NT2/D1 (cell line): ENCODE measurements around the gene TRIM10.

Source experiments
- DNase-seq: peaks from one replicate; pipeline ENCODE4 v3.0.0-alpha.2; 2011; ENCODE audit warnings: low read depth, low spot score
- H3K27me3 ChIP-seq: 2 replicates; pipeline ENCODE4 v1.6.0; 2011; ENCODE audit warnings: mild to moderate bottlenecking; ENCODE audit not compliant: insufficient read length, insufficient read depth
- H3K36me3 ChIP-seq: 2 replicates; pipeline ENCODE4 v1.6.1; 2011; ENCODE audit warnings: mild to moderate bottlenecking, low read length, mixed read lengths; ENCODE audit not compliant: insufficient read depth, insufficient read length
- H3K4me1 ChIP-seq: 2 replicates; pipeline ENCODE4 v1.5.1; 2011; ENCODE audit not compliant: insufficient read depth, insufficient read length
- H3K4me3 ChIP-seq: 2 replicates; pipeline ENCODE4 v1.5.1; 2011; ENCODE audit warnings: low read depth; ENCODE audit not compliant: insufficient read length
- H3K9ac ChIP-seq: 2 replicates; pipeline ENCODE4 v1.6.0; 2011; ENCODE audit warnings: low read depth; ENCODE audit not compliant: insufficient read length
- H3K9me3 ChIP-seq: 2 replicates; pipeline ENCODE4 v1.5.1; 2011; ENCODE audit warnings: mild to moderate bottlenecking, low read length; ENCODE audit not compliant: insufficient read depth
- SUZ12 ChIP-seq: IDR thresholded peaks from 2 replicates; pipeline ENCODE4 v1.6.1; 2011; ENCODE audit not compliant: insufficient read length, insufficient read depth; ENCODE audit errors: extremely low read depth
- YY1 ChIP-seq: IDR thresholded peaks from 2 replicates; pipeline ENCODE4 v1.6.1; 2011; ENCODE audit not compliant: insufficient read length, insufficient read depth
- ZNF274 ChIP-seq: IDR thresholded peaks from 2 replicates; pipeline ENCODE4 v1.6.1; 2011; ENCODE audit warnings: mild to moderate bottlenecking, low read depth, low read length

The TRIM10 gene

DNA sequence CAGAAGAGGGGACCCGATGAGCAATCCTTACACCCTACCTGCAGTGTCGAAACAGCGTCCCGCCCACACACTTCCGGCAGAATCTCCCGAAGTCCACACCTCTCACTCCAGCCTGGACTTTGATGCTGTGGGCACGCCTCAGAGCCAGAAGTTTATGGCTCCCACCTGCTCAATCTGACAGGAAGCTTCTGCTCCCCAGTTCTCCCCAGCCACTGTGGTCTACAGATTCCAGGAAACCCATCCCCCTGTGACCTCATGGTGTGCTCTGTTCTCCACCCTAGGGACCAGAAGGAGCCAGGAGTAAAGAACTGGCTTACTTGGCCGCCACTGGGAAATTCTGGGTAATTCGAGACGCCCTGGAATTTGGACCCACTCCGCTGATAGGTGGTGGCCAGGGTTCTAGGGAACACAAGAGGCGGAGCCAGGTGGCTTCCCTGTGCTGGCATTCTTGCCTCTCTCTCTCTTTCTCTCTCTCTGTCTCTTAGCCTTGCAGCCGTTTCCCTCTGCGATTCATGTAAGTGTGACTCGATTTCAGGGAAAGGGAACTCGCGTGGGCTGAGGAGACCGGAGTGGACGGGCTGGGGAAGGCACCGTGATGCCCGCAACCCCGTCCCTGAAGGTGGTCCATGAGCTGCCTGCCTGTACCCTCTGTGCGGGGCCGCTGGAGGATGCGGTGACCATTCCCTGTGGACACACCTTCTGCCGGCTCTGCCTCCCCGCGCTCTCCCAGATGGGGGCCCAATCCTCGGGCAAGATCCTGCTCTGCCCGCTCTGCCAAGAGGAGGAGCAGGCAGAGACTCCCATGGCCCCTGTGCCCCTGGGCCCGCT is 2.3 kb upstream of the TRIM10 start, which contains the start of gene TRIM15:
TSS of gene TRIM15 (plus strand) at position 457 of the 828 bp plus-strand sequence. CDS start at position 596, 139 bp downstream.
- Histone ChIP-seq H3K9me3 (no peaks in the 10 kb centered on the region), H3K36me3 (no peaks in the 10 kb centered on the region), H3K27me3 (no peaks in the 10 kb centered on the region), H3K4me1 (peaks cover 5% of the 10 kb centered on the region), H3K9ac (no peak within 1 kb of the TSS), H3K4me3 (no peak within 1 kb of the TSS)
- no peak for DNase-seq
- TF ChIP-seq SUZ12 (no peak), ZNF274 (no peak), YY1 (no peak)

DNA sequence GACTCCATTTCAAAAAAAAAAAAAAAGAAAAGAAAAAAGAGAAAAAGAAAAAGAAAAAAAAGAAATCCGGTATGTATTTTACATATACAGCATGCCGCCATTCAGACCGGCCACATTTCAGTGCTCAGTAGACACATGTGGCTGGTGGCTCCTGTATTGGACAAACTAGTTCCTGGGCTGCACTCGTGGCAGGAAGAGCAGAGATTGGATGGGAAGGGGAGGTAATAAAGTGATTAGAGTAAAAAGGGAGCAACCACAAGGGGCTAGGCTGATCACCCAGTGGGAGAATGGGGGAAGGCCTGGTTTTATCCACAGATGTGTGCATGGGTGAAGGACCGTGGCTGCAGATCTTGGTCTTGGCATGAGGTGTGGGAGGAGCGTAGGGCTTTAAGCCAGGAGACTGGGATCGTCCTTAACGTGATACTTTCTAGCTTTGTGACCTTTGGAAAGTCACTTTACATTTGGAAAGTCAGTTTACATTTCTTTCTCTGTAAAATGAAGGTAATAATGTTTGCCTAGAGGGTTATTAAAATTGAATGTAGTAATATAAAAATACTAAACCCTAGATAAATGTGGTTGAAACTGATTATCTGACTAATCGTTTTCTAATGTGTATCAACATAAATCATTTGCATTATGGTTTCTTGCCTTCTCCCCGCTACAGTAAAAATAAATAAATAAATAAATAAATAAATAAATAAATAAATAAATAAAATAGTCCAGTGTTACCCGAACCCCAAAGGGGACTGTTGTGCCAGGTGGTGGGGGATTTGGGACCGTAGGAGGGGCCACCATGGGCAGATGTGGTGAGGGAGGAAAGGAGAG is 1.5 kb upstream of the TRIM10 start:
- no peak for DNase-seq
- Histone ChIP-seq H3K9ac (no peak overlapping the region), H3K9me3 (no peaks in the 10 kb centered on the region), H3K27me3 (no peaks in the 10 kb centered on the region), H3K4me3 (no peak overlapping the region), H3K4me1 (peaks cover 5% of the 10 kb centered on the region), H3K36me3 (no peaks in the 10 kb centered on the region)
- TF ChIP-seq ZNF274 = no peak
- TF ChIP-seq SUZ12 = no peak
- no peak for TF ChIP-seq YY1

DNA sequence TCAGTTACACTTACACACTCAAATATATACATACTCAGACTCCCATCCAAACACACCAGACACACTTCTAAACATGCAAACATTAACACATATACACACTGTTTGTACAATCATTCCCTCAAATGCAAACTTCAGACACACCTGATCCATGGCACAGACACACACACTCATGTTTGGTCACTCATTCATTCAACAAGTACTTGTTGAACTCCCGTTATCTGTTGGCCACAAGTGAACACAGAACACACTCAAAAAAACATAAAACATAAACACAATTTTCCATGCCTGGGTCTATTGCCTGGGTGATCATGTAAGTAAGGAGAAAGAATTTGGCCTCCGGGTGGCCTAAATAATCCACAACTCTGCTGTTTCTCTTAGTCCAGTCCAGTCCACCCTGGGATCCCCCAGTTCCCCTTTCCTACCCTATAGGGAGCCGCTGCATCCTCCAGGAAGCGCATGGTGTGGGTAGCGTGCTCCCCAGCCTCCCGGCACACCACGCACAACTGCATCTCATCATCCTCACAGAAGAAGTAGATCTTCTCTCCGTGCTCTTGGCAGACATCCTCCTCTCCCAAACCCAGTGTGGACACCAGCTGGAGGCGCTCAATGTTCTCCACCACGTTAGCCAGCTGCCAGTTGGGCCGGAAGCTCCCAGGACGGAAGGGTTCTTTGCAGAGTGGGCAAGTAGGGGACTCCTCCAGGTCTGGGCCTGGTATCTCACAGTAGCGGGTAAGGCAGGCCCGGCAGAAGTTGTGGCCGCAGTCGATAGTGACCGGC is 815 bp downstream of the TRIM10 start:
- DNase-seq = no peak
- Histone ChIP-seq H3K4me3 (no peak overlapping the region), H3K4me1 (peaks cover 5% of the 10 kb centered on the region)

DNA sequence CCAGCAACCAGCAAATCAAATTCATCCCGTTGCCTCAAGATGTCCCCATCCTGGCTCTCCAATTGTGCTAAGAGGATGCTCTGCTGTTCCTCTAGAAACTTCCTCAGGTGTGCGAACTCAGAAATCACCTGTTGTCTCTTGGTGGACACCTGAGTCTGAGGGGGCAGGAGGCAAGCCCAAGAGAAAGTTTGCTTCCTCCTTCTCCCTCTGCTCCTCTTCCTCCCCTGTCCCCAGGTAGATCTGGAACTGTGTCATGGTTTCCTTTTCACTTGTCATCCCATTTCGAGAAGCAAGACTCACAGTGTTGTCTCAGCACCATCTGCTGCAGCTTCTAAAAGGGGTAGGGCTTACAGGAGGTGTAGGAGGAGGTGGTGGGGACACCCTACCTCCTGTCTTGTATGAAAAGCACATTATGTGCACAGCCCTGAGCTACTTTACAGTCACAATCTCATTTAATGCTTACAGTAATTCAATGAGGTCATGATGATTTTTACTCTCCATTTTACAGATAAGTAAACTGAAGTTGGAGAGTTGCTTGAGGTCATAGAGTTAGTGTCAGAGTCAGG is 2.5 kb downstream of the TRIM10 start:
- no peak overlapping the region for H3K4me3 ChIP-seq
- H3K27me3 ChIP-seq = no peaks in the 10 kb centered on the region
- peaks cover 5% of the 10 kb centered on the region for H3K4me1 ChIP-seq
- no peak for DNase-seq
- TF ChIP-seq ZNF274 (no peak), SUZ12 (no peak)
- no peak overlapping the region for H3K9ac ChIP-seq
- H3K9me3 ChIP-seq = no peaks in the 10 kb centered on the region
- H3K36me3 ChIP-seq = no peaks in the 10 kb centered on the region

More for the DNA sequence above, 815 bp downstream of the TRIM10 start:
- Histone ChIP-seq H3K9ac (no peak overlapping the region), H3K36me3 (no peaks in the 10 kb centered on the region), H3K27me3 (no peaks in the 10 kb centered on the region), H3K9me3 (no peaks in the 10 kb centered on the region)
- TF ChIP-seq YY1 = no peak
- no peak for TF ChIP-seq ZNF274
- no peak for TF ChIP-seq SUZ12

DNA sequence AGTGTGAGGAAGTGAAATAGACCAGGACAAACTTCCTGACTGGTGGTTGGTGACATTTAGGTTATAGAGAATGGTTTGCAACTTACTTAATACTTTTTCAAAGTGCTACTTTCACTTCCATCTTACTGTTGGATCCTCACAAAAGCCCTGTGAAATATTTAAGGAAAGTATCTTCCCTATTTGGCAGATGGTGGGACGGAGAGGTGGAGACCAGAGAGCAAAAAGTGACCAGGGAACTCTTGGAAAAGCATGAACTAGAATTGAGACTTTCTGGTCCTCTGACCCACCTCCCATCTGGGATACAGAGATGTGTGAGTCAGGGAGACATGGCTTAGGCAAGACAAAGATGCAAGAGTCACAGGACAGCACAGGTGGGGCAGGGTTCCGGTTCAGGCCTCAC is 3.0 kb downstream of the TRIM10 start:
- no peak overlapping the region for H3K9ac ChIP-seq
- no peak for DNase-seq
- peaks cover 1% of the 10 kb centered on the region for H3K4me1 ChIP-seq
- no peaks in the 10 kb centered on the region for H3K9me3 ChIP-seq
- TF ChIP-seq YY1 (no peak), SUZ12 (no peak), ZNF274 (no peak)
- no peak overlapping the region for H3K4me3 ChIP-seq
- H3K27me3 ChIP-seq = no peaks in the 10 kb centered on the region
- H3K36me3 ChIP-seq = no peaks in the 10 kb centered on the region

DNA sequence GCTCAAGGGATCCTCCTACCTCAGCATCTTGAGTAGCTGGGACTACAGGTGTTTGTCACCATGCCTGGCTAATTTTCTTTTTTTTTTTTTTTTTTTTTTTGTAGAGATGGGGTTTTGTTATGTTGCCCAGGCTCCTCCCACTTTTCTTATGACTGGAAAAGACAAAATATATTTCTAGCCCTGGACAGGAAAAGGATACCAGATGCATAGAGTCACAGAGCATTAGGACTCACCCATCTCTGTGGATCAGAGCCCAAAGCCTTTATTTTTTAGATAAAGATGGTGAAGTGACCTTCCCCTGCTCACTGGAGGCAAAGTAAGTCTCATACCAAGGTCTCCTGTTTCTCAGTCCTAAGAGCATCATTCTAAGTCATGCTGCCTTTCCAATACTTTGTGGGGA is 3.4 kb downstream of the TRIM10 start:
- H3K9ac ChIP-seq = no peak overlapping the region
- H3K36me3 ChIP-seq = no peaks in the 10 kb centered on the region
- TF ChIP-seq SUZ12 (no peak), YY1 (no peak), ZNF274 (no peak)
- H3K4me1 ChIP-seq = no peaks in the 10 kb centered on the region
- no peak overlapping the region for H3K4me3 ChIP-seq
- no peaks in the 10 kb centered on the region for H3K9me3 ChIP-seq
- H3K27me3 ChIP-seq = no peaks in the 10 kb centered on the region
- no peak for DNase-seq
